WTC11 (cell line): ENCODE results near the gene SPAG4.

Experiments used
- ESRRA ChIP-seq: sonication (generic); formaldehyde crosslinking; IDR thresholded peaks from 2 replicates; pipeline ENCODE4 v1.8.1; 2022; ENCODE audit warnings: mild to moderate bottlenecking, missing genetic modification reagents, borderline replicate concordance
- ETV6 ChIP-seq: sonication (generic); formaldehyde crosslinking; IDR thresholded peaks from 2 replicates; pipeline ENCODE4 v1.8.1; 2022; ENCODE audit warnings: mild to moderate bottlenecking, missing genetic modification reagents
- NR1H2 ChIP-seq: sonication (generic); formaldehyde crosslinking; IDR thresholded peaks from 2 replicates; pipeline ENCODE4 v1.9.0; 2021; ENCODE audit warnings: mild to moderate bottlenecking, moderate library complexity, missing genetic modification reagents
- NR3C1 ChIP-seq: sonication (generic); formaldehyde crosslinking; conservative IDR thresholded peaks from 2 replicates; pipeline ENCODE4 v1.8.1; 2023; ENCODE audit warnings: low read depth, mild to moderate bottlenecking, missing genetic modification reagents
- TEAD1 ChIP-seq: sonication (generic); formaldehyde crosslinking; IDR thresholded peaks from 2 replicates; pipeline ENCODE4 v1.8.0; 2022; ENCODE audit warnings: mild to moderate bottlenecking, missing genetic modification reagents
- TF ChIP-seq, protein P1 (sequence below): fragments of 200-600 bp; IDR thresholded peaks from 2 replicates; pipeline ENCODE4 v1.8.0; 2022; ENCODE audit warnings: antibody characterized with exemption
- TF ChIP-seq, protein P2 (sequence below): sonication (generic); formaldehyde crosslinking; IDR thresholded peaks from 2 replicates; pipeline ENCODE4 v1.8.0; 2023; ENCODE audit warnings: missing genetic modification reagents
- TF ChIP-seq, protein P3 (sequence below): sonication (generic); formaldehyde crosslinking; IDR thresholded peaks from 2 replicates; pipeline ENCODE4 v1.8.0; 2022; ENCODE audit warnings: mild to moderate bottlenecking, missing genetic modification reagents
- TF ChIP-seq, protein P4 (sequence below): sonication (generic); formaldehyde crosslinking; IDR thresholded peaks from 2 replicates; pipeline ENCODE4 v1.8.0; 2022; ENCODE audit warnings: mild to moderate bottlenecking, missing genetic modification reagents
- TF ChIP-seq, protein P5 (sequence below): sonication (generic); formaldehyde crosslinking; IDR thresholded peaks from 2 replicates; pipeline ENCODE4 v1.8.1; 2023; ENCODE audit warnings: mild to moderate bottlenecking, missing genetic modification reagents, moderate library complexity
- TF ChIP-seq, protein P6 (sequence below): fragments of 250-450 bp; sonication (Bioruptor Pico); IDR thresholded peaks from 2 replicates; pipeline ENCODE4 v1.9.0; 2021; ENCODE audit warnings: moderate library complexity, mild to moderate bottlenecking, inconsistent platforms, borderline replicate concordance

DNA sequence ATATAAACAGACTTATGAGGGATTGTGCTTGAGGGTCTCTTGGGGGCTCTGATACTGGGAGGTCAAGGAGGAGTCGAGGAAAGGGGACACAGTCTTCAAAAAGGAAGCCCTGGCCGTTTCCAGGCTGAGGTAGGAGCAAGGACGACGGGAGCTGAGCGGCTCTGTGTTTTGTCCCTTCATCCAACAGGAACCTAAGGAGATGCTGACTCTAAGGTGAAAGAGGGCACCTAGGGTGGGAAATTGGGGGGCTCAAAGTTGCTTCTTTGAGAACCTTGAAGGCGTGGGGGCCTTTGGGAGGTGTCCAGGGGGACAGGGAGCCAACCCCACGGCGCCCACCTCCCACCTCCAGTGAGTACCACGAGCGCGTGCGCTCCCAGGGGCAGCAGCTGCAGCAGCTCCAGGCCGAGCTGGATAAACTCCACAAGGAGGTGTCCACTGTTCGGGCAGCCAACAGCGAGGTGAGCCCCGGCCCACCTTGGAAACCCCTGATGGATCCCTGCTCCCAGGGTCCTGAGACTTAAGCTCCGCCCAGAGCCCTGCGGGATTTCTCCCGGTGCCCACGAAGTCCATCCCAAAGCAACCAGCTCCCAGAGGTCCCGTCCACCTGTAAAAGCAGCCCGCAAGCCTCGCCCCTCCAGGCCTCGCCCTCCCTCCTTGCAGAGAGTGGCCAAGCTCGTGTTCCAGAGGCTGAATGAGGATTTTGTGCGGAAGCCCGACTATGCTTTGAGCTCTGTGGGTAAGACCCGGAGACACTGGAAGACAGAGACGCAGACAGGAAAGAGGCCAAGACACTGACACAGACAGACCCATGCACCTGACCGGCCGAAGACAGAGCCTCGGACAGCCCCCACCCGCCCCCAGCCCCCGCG, 2.9 kb downstream of the SPAG4 start:
- TF ChIP-seq, protein P1, sequence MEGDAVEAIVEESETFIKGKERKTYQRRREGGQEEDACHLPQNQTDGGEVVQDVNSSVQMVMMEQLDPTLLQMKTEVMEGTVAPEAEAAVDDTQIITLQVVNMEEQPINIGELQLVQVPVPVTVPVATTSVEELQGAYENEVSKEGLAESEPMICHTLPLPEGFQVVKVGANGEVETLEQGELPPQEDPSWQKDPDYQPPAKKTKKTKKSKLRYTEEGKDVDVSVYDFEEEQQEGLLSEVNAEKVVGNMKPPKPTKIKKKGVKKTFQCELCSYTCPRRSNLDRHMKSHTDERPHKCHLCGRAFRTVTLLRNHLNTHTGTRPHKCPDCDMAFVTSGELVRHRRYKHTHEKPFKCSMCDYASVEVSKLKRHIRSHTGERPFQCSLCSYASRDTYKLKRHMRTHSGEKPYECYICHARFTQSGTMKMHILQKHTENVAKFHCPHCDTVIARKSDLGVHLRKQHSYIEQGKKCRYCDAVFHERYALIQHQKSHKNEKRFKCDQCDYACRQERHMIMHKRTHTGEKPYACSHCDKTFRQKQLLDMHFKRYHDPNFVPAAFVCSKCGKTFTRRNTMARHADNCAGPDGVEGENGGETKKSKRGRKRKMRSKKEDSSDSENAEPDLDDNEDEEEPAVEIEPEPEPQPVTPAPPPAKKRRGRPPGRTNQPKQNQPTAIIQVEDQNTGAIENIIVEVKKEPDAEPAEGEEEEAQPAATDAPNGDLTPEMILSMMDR, result no peak
- TF ChIP-seq NR3C1 (CRISPR knock-in tag) (no peak), TEAD1 (CRISPR knock-in tag) (no peak), ETV6 (CRISPR knock-in tag) (no peak), NR1H2 (CRISPR knock-in tag) (no peak), ESRRA (CRISPR knock-in tag) (no peak)
- TF ChIP-seq, protein P2, sequence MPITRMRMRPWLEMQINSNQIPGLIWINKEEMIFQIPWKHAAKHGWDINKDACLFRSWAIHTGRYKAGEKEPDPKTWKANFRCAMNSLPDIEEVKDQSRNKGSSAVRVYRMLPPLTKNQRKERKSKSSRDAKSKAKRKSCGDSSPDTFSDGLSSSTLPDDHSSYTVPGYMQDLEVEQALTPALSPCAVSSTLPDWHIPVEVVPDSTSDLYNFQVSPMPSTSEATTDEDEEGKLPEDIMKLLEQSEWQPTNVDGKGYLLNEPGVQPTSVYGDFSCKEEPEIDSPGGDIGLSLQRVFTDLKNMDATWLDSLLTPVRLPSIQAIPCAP (CRISPR knock-in tag), result no peak
- TF ChIP-seq, protein P3, sequence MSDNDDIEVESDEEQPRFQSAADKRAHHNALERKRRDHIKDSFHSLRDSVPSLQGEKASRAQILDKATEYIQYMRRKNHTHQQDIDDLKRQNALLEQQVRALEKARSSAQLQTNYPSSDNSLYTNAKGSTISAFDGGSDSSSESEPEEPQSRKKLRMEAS (CRISPR knock-in tag), result no peak
- TF ChIP-seq, protein P4, sequence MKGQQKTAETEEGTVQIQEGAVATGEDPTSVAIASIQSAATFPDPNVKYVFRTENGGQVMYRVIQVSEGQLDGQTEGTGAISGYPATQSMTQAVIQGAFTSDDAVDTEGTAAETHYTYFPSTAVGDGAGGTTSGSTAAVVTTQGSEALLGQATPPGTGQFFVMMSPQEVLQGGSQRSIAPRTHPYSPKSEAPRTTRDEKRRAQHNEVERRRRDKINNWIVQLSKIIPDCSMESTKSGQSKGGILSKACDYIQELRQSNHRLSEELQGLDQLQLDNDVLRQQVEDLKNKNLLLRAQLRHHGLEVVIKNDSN (CRISPR knock-in tag), result no peak
- TF ChIP-seq, protein P5, sequence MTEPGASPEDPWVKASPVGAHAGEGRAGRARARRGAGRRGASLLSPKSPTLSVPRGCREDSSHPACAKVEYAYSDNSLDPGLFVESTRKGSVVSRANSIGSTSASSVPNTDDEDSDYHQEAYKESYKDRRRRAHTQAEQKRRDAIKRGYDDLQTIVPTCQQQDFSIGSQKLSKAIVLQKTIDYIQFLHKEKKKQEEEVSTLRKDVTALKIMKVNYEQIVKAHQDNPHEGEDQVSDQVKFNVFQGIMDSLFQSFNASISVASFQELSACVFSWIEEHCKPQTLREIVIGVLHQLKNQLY (CRISPR knock-in tag), result no peak
- TF ChIP-seq, protein P6, sequence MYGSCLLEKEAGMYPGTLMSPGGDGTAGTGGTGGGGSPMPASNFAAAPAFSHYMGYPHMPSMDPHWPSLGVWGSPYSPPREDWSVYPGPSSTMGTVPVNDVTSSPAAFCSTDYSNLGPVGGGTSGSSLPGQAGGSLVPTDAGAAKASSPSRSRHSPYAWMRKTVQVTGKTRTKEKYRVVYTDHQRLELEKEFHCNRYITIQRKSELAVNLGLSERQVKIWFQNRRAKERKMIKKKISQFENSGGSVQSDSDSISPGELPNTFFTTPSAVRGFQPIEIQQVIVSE (CRISPR knock-in tag), result no peak
